ENCODE data around the gene PLXDC1. TPM values are rescaled to one million over a fixed set of nuclear protein-coding genes. Genes with fewer than 3 reads are reported as not detected.

Gene PLXDC1
- total RNA-seq, 4 donors from 2014 or later: 6.5 to 21.6 (median 9.1) TPM

DNA sequence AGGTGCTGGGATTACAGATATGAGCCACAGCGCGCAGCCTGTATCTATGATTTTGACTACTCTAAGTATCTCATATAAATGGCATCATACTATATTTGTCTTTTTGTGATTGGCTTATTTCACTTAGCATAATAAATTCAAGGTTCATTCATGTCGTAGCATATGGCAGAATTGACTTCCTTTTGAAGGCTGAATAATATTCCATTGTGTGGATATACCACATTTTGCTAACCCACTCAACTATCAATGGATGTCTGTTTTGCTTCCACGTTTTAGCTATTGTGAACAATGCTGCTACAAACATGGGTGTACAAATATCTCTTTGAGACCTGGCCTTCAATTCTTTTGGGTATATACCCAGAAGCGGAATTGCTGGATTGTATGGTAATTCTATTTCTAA, 10.1 kb downstream of the PLXDC1 start:
- ATAC-seq (ENCODE audit: low FRiP score): no peak
- DNase-seq (ENCODE audit: low spot score): no peak
- TF ChIP-seq, protein P1, sequence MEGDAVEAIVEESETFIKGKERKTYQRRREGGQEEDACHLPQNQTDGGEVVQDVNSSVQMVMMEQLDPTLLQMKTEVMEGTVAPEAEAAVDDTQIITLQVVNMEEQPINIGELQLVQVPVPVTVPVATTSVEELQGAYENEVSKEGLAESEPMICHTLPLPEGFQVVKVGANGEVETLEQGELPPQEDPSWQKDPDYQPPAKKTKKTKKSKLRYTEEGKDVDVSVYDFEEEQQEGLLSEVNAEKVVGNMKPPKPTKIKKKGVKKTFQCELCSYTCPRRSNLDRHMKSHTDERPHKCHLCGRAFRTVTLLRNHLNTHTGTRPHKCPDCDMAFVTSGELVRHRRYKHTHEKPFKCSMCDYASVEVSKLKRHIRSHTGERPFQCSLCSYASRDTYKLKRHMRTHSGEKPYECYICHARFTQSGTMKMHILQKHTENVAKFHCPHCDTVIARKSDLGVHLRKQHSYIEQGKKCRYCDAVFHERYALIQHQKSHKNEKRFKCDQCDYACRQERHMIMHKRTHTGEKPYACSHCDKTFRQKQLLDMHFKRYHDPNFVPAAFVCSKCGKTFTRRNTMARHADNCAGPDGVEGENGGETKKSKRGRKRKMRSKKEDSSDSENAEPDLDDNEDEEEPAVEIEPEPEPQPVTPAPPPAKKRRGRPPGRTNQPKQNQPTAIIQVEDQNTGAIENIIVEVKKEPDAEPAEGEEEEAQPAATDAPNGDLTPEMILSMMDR (IDR thresholded peaks at IDR 0.05): no peak

DNA sequence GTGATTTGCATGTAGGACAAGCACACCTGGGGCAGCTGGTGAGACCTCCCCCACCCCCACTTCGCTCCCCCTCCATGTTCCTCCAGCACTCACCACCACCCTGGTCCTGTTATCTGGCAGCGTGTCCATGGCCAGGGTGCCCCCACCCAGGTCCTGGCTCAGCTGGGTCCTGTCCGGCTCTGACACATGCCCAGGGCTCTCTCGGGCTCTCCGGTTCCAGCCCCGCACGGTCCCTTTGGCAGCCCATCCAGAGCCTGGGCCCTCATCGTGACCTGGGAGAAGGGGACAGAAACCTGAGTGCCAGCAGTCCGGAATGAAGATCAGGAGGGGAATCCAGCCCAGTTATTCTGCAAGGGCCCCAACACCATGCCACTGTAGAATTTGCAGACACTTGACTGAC, 11.9 kb downstream of the PLXDC1 start:
- ATAC-seq (ENCODE audit: low FRiP score) (no peak), DNase-seq (ENCODE audit: low spot score) (no peak)
- TF ChIP-seq, protein P1 (IDR thresholded peaks at IDR 0.05): no peak

DNA sequence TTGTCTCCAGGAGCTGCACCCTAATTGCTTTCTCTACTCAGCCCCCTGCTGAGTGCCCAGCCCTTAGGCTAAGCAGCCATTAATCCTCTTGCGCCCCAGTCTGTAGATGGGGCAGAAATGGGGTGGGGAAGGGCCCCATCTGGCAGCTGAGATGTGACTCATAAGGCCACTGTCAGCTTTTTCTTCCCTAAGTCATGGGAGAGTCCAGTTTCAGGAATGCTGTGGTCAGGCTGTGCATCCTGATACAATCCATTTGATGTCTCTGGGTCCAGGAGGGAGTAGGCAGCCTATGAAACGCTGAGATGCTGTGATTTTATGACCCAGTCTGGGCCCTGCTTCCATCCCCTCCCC, 12.3 kb downstream of the PLXDC1 start:
- TF ChIP-seq, protein P1 (IDR thresholded peaks at IDR 0.05): no peak
- no peak for DNase-seq (ENCODE audit: low spot score)
- ATAC-seq (ENCODE audit: low FRiP score): no peak

DNA sequence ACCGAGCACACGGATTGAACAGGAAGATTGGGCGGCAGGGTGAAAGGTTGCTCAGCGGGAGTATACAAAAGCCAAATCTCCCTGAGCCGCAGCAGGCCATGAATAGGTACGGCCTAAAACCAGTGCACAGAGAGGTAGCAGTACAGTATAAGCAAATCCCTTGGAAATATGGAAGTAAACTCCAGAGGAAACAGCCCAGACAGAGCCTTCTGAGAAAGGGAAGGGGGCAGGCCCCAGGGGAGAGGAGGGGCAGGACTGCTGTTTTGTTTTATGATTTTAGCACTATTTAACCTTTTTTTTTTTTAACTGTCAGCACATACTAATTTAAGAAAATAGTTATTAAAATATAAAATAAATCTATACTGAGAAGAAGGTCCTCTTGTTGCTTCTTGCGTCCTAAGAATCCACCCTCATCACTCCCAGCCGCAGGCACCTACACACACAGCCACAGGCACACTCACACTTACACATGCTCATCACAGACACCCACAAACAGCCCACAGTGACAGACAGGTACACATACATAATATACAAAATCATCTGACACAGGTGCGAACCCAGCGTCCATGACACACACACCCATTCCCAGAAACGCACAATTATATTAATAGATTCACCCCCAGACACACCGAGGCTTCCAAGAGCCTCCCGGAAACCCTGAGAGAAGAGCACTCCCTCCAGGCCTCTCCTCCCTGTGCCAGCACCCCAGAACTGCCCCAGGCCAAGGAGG, 12.8 kb downstream of the PLXDC1 start:
- no peak for DNase-seq (ENCODE audit: low spot score)
- ATAC-seq (ENCODE audit: low FRiP score): no peak
- TF ChIP-seq, protein P1 (IDR thresholded peaks at IDR 0.05): no peak

DNA sequence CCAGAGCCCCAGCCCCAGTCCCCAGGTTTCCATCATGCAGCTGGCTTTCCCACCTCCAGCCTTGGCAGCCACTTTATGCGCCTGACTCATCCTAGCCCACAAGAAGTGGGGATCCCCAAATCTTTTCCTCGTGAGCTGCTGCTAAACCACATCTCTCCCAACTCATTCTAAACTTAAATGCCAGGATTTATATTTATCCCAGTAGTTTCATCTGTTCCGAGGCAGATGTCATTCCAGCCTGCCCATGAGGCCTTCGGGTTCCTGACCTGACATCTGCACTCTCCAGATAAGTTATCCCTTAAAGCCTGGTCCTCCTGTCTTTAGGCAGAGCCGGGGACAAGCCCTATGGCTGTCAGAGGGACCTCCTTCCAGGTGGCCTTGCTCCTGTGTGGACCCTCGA, 16.6 kb downstream of the PLXDC1 start:
- DNase-seq (ENCODE audit: low spot score): no peak
- TF ChIP-seq, protein P1 (IDR thresholded peaks at IDR 0.05): no peak
- no peak for ATAC-seq (ENCODE audit: low FRiP score)

DNA sequence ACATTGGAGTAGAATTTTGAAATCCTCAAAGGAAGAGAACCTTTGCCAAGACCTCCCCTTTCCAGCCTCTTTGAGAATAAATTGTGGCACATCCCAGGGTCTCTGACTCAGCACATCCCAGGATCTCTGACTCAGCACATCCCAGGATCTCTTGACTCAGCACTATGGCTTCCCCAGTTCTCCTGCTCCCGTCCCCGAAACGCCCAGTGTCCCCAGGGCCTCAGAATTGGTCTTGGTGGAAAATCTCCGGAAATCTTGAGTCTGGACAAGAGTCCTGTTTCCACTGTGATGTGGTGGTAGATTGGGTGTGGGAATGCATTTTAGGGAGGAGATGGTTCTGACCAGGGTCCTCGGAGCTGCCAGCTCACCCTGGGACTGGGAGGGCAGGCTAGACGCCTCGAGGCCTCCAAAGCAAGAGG, 19.2 kb downstream of the PLXDC1 start:
- TF ChIP-seq, protein P1 (IDR thresholded peaks at IDR 0.05): no peak
- no peak for ATAC-seq (ENCODE audit: low FRiP score)
- DNase-seq (ENCODE audit: low spot score): no peak

DNA sequence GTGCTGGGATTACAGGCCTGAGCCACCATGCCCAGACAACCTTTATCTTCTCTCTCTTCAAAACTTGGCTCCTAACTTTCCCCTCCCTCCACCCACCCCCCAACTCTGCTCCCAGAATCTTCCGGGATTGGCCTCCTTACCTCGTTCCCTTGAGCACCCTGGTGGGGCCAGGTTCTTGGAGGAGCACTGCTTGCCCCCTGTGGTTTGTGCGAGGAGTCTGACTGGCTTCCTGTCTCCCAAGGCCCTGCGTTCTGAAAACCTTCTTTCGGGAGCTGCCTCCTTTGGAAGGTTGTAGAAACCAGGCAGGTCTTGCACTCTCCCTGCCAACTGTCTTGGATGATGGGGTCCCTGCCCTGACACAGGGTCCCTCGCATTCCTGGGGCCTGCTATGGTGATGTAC, 19.8 kb downstream of the PLXDC1 start:
- ATAC-seq (ENCODE audit: low FRiP score) (no peak), DNase-seq (ENCODE audit: low spot score) (no peak)
- TF ChIP-seq, protein P1 (IDR thresholded peaks at IDR 0.05): no peak

Measured in omental fat pad (tissue), 4 donors.